Astrocyte (in vitro differentiated cells and primary cell): Measurements from ENCODE around the gene TMEM141.

Experiments
- EZH2 ChIP-seq: IDR thresholded peaks from 2 replicates; pipeline ENCODE4 v1.6.1; 2012; ENCODE audit warnings: mild to moderate bottlenecking, low read length, inconsistent platforms; ENCODE audit not compliant: insufficient read depth
- TF ChIP-seq, protein P1 (sequence below): IDR thresholded peaks from 2 replicates; pipeline ENCODE4 v1.5.1; 2011; ENCODE audit warnings: low read depth, mild to moderate bottlenecking, inconsistent platforms, low read length, moderate library complexity; ENCODE audit not compliant: insufficient read depth

DNA sequence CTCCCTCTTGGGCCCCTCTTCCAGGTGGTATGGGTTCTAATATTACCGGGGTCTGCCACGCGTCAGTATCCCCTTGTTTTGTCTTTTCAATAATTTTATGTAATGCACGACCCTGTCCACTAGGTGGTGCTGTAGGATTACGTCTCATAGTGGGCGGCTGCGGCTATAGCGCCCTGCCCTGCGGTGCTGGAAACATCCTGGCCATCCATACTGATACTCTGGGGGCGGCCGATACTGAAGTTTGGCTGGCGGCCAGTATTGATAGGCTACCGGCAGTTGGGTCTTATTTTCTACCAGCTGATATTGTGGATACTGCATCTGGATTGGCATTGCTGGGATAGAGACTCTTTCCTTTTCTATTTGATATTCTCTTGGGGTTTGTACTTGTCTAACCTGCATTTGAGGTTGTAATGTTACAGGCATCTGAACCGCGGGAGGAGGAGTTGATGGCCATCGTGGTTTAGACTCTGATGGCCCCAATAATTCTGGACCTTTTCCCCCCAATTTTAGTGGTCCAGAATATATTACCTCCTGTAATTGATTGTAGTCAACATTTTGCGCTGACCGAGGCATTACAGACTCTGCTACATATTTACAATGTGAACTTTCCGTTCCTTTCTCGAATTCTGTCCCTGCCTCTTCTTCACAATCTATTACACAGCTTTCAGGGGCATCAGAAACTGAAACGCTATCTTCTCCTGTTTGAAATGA, 3.3 kb upstream of the TMEM141 start:
- TF ChIP-seq EZH2, result no peak
- TF ChIP-seq, protein P1, sequence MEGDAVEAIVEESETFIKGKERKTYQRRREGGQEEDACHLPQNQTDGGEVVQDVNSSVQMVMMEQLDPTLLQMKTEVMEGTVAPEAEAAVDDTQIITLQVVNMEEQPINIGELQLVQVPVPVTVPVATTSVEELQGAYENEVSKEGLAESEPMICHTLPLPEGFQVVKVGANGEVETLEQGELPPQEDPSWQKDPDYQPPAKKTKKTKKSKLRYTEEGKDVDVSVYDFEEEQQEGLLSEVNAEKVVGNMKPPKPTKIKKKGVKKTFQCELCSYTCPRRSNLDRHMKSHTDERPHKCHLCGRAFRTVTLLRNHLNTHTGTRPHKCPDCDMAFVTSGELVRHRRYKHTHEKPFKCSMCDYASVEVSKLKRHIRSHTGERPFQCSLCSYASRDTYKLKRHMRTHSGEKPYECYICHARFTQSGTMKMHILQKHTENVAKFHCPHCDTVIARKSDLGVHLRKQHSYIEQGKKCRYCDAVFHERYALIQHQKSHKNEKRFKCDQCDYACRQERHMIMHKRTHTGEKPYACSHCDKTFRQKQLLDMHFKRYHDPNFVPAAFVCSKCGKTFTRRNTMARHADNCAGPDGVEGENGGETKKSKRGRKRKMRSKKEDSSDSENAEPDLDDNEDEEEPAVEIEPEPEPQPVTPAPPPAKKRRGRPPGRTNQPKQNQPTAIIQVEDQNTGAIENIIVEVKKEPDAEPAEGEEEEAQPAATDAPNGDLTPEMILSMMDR, result peak; percentile 74
